GM21723 (cell line): ENCODE results near the gene SLC25A42.
"Not testable (repeated sequence)": the region's sequence is repeated elsewhere in the genome, so short reads cannot be mapped to it uniquely, and the experiment has no call there.

Experiments used
- ATAC-seq: cut with Tn5 transposase; IDR thresholded peaks from one replicate; pipeline ENCODE4 v1.9.1; 2021; ENCODE audit warnings: mild to moderate bottlenecking, moderate library complexity; ENCODE audit not compliant: unreplicated experiment

Gene SLC25A42

GRCh38 chr19:19132912-19133311 lies 69.1 kb downstream of the SLC25A42 start:
- ATAC-seq: no peak

GRCh38 chr19:19133985-19134384 lies 70.2 kb downstream of the SLC25A42 start:
- ATAC-seq: no peak

- no peak for ATAC-seq
Observed at GRCh38 chr19:19134687-19135158, 70.9 kb downstream of the SLC25A42 start.

- ATAC-seq: not testable (repeated sequence)
Observed at GRCh38 chr19:19135713-19136112, 71.9 kb downstream of the SLC25A42 start.

GRCh38 chr19:19137556-19138108 lies 73.8 kb downstream of the SLC25A42 start:
- ATAC-seq: no peak

- peak; percentile 90 for ATAC-seq
Observed at GRCh38 chr19:19138109-19138981, 74.6 kb downstream of the SLC25A42 start, which contains the start of gene TMEM161A. TSS of gene TMEM161A (minus strand) at chr19:19138478. CDS start at chr19:19138428, 50 bp downstream.

- ATAC-seq: no peak
Observed at GRCh38 chr19:19139876-19140229, 76.1 kb downstream of the SLC25A42 start.

GRCh38 chr19:19140476-19140875 lies 76.7 kb downstream of the SLC25A42 start:
- no peak for ATAC-seq

GRCh38 chr19:19142347-19142746 lies 78.6 kb downstream of the SLC25A42 start:
- no peak for ATAC-seq

- no peak for ATAC-seq
Observed at GRCh38 chr19:19145281-19145680, 81.5 kb downstream of the SLC25A42 start.

GRCh38 chr19:19145684-19146608 lies 82.2 kb downstream of the SLC25A42 start:
- ATAC-seq: no peak

GRCh38 chr19:19146865-19147264 lies 83.1 kb downstream of the SLC25A42 start:
- ATAC-seq: no peak

GRCh38 chr19:19147344-19147743 lies 83.5 kb downstream of the SLC25A42 start:
- no peak for ATAC-seq

GRCh38 chr19:19148504-19148903 lies 84.7 kb downstream of the SLC25A42 start:
- not testable (repeated sequence) for ATAC-seq

GRCh38 chr19:19149435-19149834 lies 85.6 kb downstream of the SLC25A42 start:
- ATAC-seq: no peak

- ATAC-seq: peak; percentile 58
Observed at GRCh38 chr19:19151418-19151817, 87.6 kb downstream of the SLC25A42 start.

GRCh38 chr19:19152668-19153384 lies 89.0 kb downstream of the SLC25A42 start:
- ATAC-seq: no peak

GRCh38 chr19:19154768-19155494 lies 91.1 kb downstream of the SLC25A42 start:
- no peak for ATAC-seq

- ATAC-seq: peak; percentile 62
Observed at GRCh38 chr19:19155495-19156219, 91.9 kb downstream of the SLC25A42 start.
